Measurements from ENCODE around the gene C2orf78. TPM values are rescaled to one million over a fixed set of nuclear protein-coding genes. Genes with fewer than 3 reads are reported as not detected.
A peak's percentile ranks its signal among the peaks of the same experiment; 100 is the strongest.
"Not testable (repeated sequence)": the region's sequence is repeated elsewhere in the genome, so short reads cannot be mapped to it uniquely, and the experiment has no call there.

The C2orf78 gene
- total RNA-seq, 2 experiments from 2014 or later = not detected

- no peaks in the 10 kb centered on the region for H3K9me3 ChIP-seq (ENCODE audit: low read length)
- no peak; the same call in 1 of the 2 replicates for TF ChIP-seq CTCF (conservative IDR thresholded peaks at IDR 0.05; ENCODE audit: low read length)
- no peak for TF ChIP-seq EZH2phosphoT487 (IDR thresholded peaks at IDR 0.05; ENCODE audit: borderline replicate concordance, low read depth, low read length)
- H3K4me3 ChIP-seq (ENCODE audit: low read depth, low read length, poor library complexity, severe bottlenecking) = peak overlapping the region; percentile 88
- no peak overlapping the region for H3K27ac ChIP-seq (ENCODE audit: low read depth, low read length, poor library complexity, severe bottlenecking)
- no TSS peak for BruUV-seq (replicated peaks)
- H3K9me2 ChIP-seq (ENCODE audit: insufficient read depth, low read length) = no peaks in the 10 kb centered on the region
- H3K79me2 ChIP-seq (ENCODE audit: insufficient read depth, low read depth, low read length) = peaks cover 24% of the 10 kb centered on the region
- intact Hi-C loops (cut with micrococcal nuclease; ENCODE audit: unreplicated experiment) = loop anchor here (1.0 kb wide), 1 partner anchor 43 kb away; the partner anchor contains the start of gene TPRKB
- H4K20me1 ChIP-seq (ENCODE audit: insufficient read depth, low read length) = no peaks in the 10 kb centered on the region
- peaks cover 16% of the 10 kb centered on the region for H3K36me3 ChIP-seq (ENCODE audit: insufficient read depth, low read length)
- POLR2A ChIA-PET = interaction anchor here (0.5 to 0.7 kb wide), 2 partner anchors 180 to 516 kb away, joined by 3 to 8 read pairs; no protein-coding TSS in a partner anchor
- H3K4me2 ChIP-seq (ENCODE audit: low read length) = peak overlapping the region; percentile 74
- DNase-seq (ENCODE audit: low spot score) = no peak
- peaks cover 18% of the 10 kb centered on the region for H3K4me1 ChIP-seq (ENCODE audit: insufficient read depth, low read length, poor library complexity, severe bottlenecking)
- peak overlapping the region; percentile 92 for H2AFZ ChIP-seq (ENCODE audit: low read length)
- CTCF ChIA-PET (ENCODE audit: unreplicated experiment) = no interaction called here
Observed at GRCh38 chr2:73780237-73780582, 3.8 kb upstream of the C2orf78 start.

GRCh38 chr2:73783402-73783801 lies 581 bp upstream of the C2orf78 start:
- CTCF ChIA-PET (ENCODE audit: unreplicated experiment); intact Hi-C loops (cut with micrococcal nuclease; ENCODE audit: unreplicated experiment); BruUV-seq (replicated peaks): not testable (repeated sequence)

GRCh38 chr2:73811878-73812277 lies 27.9 kb downstream of the C2orf78 start:
- H3K9me2 ChIP-seq (ENCODE audit: insufficient read depth, low read length) = no peaks in the 10 kb centered on the region
- H3K9me3 ChIP-seq (ENCODE audit: low read length) = no peaks in the 10 kb centered on the region
- no peaks in the 10 kb centered on the region for H4K20me1 ChIP-seq (ENCODE audit: insufficient read depth, low read length)
- no peak overlapping the region for H3K4me3 ChIP-seq (ENCODE audit: low read depth, low read length, poor library complexity, severe bottlenecking)
- H3K79me2 ChIP-seq (ENCODE audit: insufficient read depth, low read depth, low read length) = no peaks in the 10 kb centered on the region
- H3K36me3 ChIP-seq (ENCODE audit: insufficient read depth, low read length) = no peaks in the 10 kb centered on the region
- ChIA-PET CTCF (ENCODE audit: unreplicated experiment) (no interaction called here), POLR2A (interaction anchor here (0.6 to 1.3 kb wide), 4 partner anchors 15 to 100 kb away, joined by 3 to 5 read pairs (median 4); partner anchors contain the start of gene STAMBP)
- H2AFZ ChIP-seq (ENCODE audit: low read length) = no peak overlapping the region
- no peak for DNase-seq (ENCODE audit: low spot score)
- H3K27ac ChIP-seq (ENCODE audit: low read depth, low read length, poor library complexity, severe bottlenecking) = no peak overlapping the region
- no peak for TF ChIP-seq CTCF (conservative IDR thresholded peaks at IDR 0.05; ENCODE audit: low read length)
- H3K4me2 ChIP-seq (ENCODE audit: low read length) = no peak overlapping the region
- H3K4me1 ChIP-seq (ENCODE audit: insufficient read depth, low read length, poor library complexity, severe bottlenecking) = no peaks in the 10 kb centered on the region
- intact Hi-C loops (cut with micrococcal nuclease; ENCODE audit: unreplicated experiment) = no loop called here
- BruUV-seq (replicated peaks) = no TSS peak

More at GRCh38 chr2:73783402-73783801, 581 bp upstream of the C2orf78 start:
- Histone ChIP-seq H3K4me1 (ENCODE audit: insufficient read depth, low read length, poor library complexity, severe bottlenecking) (peaks cover 14% of the 10 kb centered on the region), H3K79me2 (ENCODE audit: insufficient read depth, low read depth, low read length) (peaks cover 14% of the 10 kb centered on the region)
- DNase-seq (ENCODE audit: low spot score); H3K36me3 ChIP-seq (ENCODE audit: insufficient read depth, low read length); POLR2A ChIA-PET; H3K4me2 ChIP-seq (ENCODE audit: low read length); H4K20me1 ChIP-seq (ENCODE audit: insufficient read depth, low read length); H3K4me3 ChIP-seq (ENCODE audit: low read depth, low read length, poor library complexity, severe bottlenecking); H3K9me3 ChIP-seq (ENCODE audit: low read length); H2AFZ ChIP-seq (ENCODE audit: low read length); H3K9me2 ChIP-seq (ENCODE audit: insufficient read depth, low read length); H3K27ac ChIP-seq (ENCODE audit: low read depth, low read length, poor library complexity, severe bottlenecking): not testable (repeated sequence)
